Prostate gland (tissue), 2 donors: ENCODE data around the gene SLC38A8.

ENCODE experiments used
- POLR2A ChIP-seq: fragments of 450-650 bp; IDR thresholded peaks from one replicate; pipeline ENCODE4 v1.6.1; 2016; ENCODE audit warnings: antibody characterized with exemption, mild to moderate bottlenecking
- TF ChIP-seq, protein P1 (sequence below), 4 experiments: fragments of 200-600 bp in 2 of 4; fragments of 450-650 bp in 2 of 4; sonication (generic) in 2 of 4; IDR thresholded peaks; 1 replicate in 3 of 4; 2 replicates in 1 of 4; pipeline ENCODE4 v1.5.1; 2016 to 2019; ENCODE audit warnings: antibody characterized with exemption in 4 of 4, mild to moderate bottlenecking in 2 of 4, moderate library complexity in 2 of 4

DNA sequence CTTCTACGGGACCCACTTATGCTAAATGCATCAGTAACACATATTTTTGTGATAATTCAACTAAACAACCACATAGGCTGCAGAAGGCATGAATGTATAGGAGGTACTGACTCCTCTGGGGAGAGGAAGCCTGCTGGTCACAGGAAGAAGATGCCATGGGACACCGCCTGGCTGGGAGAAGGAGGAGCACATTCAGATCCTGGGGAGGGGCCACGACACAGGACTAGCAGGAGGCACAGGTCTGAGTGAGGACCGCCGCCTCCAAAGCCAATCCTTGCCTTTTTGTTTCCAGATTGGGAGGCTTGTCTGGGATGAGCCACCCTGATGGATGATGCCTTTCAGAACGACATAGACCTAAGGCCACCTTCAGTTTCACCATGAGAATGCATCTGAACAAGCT, 39.5 kb upstream of the SLC38A8 start:
- TF ChIP-seq, protein P1, sequence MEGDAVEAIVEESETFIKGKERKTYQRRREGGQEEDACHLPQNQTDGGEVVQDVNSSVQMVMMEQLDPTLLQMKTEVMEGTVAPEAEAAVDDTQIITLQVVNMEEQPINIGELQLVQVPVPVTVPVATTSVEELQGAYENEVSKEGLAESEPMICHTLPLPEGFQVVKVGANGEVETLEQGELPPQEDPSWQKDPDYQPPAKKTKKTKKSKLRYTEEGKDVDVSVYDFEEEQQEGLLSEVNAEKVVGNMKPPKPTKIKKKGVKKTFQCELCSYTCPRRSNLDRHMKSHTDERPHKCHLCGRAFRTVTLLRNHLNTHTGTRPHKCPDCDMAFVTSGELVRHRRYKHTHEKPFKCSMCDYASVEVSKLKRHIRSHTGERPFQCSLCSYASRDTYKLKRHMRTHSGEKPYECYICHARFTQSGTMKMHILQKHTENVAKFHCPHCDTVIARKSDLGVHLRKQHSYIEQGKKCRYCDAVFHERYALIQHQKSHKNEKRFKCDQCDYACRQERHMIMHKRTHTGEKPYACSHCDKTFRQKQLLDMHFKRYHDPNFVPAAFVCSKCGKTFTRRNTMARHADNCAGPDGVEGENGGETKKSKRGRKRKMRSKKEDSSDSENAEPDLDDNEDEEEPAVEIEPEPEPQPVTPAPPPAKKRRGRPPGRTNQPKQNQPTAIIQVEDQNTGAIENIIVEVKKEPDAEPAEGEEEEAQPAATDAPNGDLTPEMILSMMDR (IDR thresholded peaks at IDR 0.05): no peak
- no peak for TF ChIP-seq POLR2A
